KBM-7 (cell line): Measurements from ENCODE around the gene VWA8.
"Not testable (repeated sequence)": the region's sequence is repeated elsewhere in the genome, so short reads cannot be mapped to it uniquely, and the experiment has no call there.

ENCODE experiments used
- DNase-seq: peaks from one replicate; pipeline ENCODE4 v3.0.0-alpha.2; 2015
- in situ Hi-C: fragments of 300-500 bp; cut with MboI; formaldehyde crosslinking; loops from 2 replicates; pipeline ENCODE4 v1.14.3; 2020; ENCODE audit warnings: low sequenced_read_pairs, low pct_unique_long_range_greater_than_20kb, mixed read lengths

VWA8 gene

GRCh38 chr13:41891119-41891518 lies 69.8 kb downstream of the VWA8 start:
- in situ Hi-C loops, result no loop called here
- no peak for DNase-seq

GRCh38 chr13:41883147-41883546 lies 77.8 kb downstream of the VWA8 start:
- in situ Hi-C loops, result no loop called here
- DNase-seq, result no peak

GRCh38 chr13:41881890-41882289 lies 79.0 kb downstream of the VWA8 start:
- in situ Hi-C loops, DNase-seq: not testable (repeated sequence)

GRCh38 chr13:41880966-41881365 lies 79.9 kb downstream of the VWA8 start:
- DNase-seq, result no peak
- in situ Hi-C loops, result no loop called here

GRCh38 chr13:41864658-41865057 lies 96.3 kb downstream of the VWA8 start:
- peak; percentile 68 for DNase-seq
- in situ Hi-C loops, result no loop called here

GRCh38 chr13:41862659-41863058 lies 98.2 kb downstream of the VWA8 start:
- DNase-seq, in situ Hi-C loops: not testable (repeated sequence)

GRCh38 chr13:41859565-41859964 lies 101.3 kb downstream of the VWA8 start:
- DNase-seq, result no peak
- in situ Hi-C loops, result no loop called here

GRCh38 chr13:41858780-41859179 lies 102.1 kb downstream of the VWA8 start:
- no peak for DNase-seq
- in situ Hi-C loops, result no loop called here

GRCh38 chr13:41854758-41855157 lies 106.2 kb downstream of the VWA8 start:
- in situ Hi-C loops, result no loop called here
- DNase-seq, result no peak

- DNase-seq, result no peak
- in situ Hi-C loops, result no loop called here
Measured at GRCh38 chr13:41851351-41851750, 109.6 kb downstream of the VWA8 start.

GRCh38 chr13:41848435-41849255 lies 112.3 kb downstream of the VWA8 start:
- DNase-seq, result no peak
- in situ Hi-C loops, result no loop called here

- in situ Hi-C loops, result no loop called here
- no peak for DNase-seq
Measured at GRCh38 chr13:41847216-41847615, 113.7 kb downstream of the VWA8 start.

GRCh38 chr13:41842036-41842620 lies 118.8 kb downstream of the VWA8 start:
- DNase-seq, result peak; percentile 49
- in situ Hi-C loops, result no loop called here

- peak; percentile 53 for DNase-seq
Measured at GRCh38 chr13:41837629-41838028, 123.3 kb downstream of the VWA8 start.

GRCh38 chr13:41835871-41836270 lies 125.0 kb downstream of the VWA8 start:
- no peak for DNase-seq
- in situ Hi-C loops, result no loop called here

More at GRCh38 chr13:41837629-41838028, 123.3 kb downstream of the VWA8 start:
- in situ Hi-C loops, result no loop called here

GRCh38 chr13:41834697-41835096 lies 126.2 kb downstream of the VWA8 start:
- in situ Hi-C loops, DNase-seq: not testable (repeated sequence)

GRCh38 chr13:41833831-41834230 lies 127.1 kb downstream of the VWA8 start:
- DNase-seq, result no peak
- in situ Hi-C loops, result no loop called here

- in situ Hi-C loops, result no loop called here
Measured at GRCh38 chr13:41833201-41833600, 127.7 kb downstream of the VWA8 start.

GRCh38 chr13:41827507-41828213 lies 133.2 kb downstream of the VWA8 start:
- DNase-seq, result no peak
- in situ Hi-C loops, result no loop called here

More at GRCh38 chr13:41833201-41833600, 127.7 kb downstream of the VWA8 start:
- DNase-seq, result no peak

GRCh38 chr13:41825691-41826090 lies 135.2 kb downstream of the VWA8 start:
- in situ Hi-C loops, result no loop called here
- DNase-seq, result no peak
